Measurements from ENCODE around the gene GCLC.

GCLC gene

GRCh38 chr6:53544470-53545308 is at the start of gene GCLC:
GCLC (minus strand) TSS chr6:53545101; CDS start chr6:53544645, 456 bp downstream.
- Histone ChIP-seq H3K36me3 (ENCODE audit: control insufficient read depth, insufficient read depth, low read length) (no peaks in the 10 kb centered on the region), H3K27ac (peak within 1 kb of the TSS; percentile 71), H3K4me3 (ENCODE audit: low read depth, low read length) (peak within 1 kb of the TSS; percentile 61), H3K79me2 (peaks cover 5% of the 10 kb centered on the region), H3K27me3 (ENCODE audit: control insufficient read depth, insufficient read depth, low read length) (no peaks in the 10 kb centered on the region), H3K4me1 (peaks cover 10% of the 10 kb centered on the region), H3K4me2 (ENCODE audit: low read length) (peak within 1 kb of the TSS; percentile 69), H3K9ac (no peak within 1 kb of the TSS), H3K9me3 (ENCODE audit: control insufficient read depth, low read length) (no peaks in the 10 kb centered on the region), H2AFZ (peak within 1 kb of the TSS; percentile 80)
- TF ChIP-seq, protein P1, sequence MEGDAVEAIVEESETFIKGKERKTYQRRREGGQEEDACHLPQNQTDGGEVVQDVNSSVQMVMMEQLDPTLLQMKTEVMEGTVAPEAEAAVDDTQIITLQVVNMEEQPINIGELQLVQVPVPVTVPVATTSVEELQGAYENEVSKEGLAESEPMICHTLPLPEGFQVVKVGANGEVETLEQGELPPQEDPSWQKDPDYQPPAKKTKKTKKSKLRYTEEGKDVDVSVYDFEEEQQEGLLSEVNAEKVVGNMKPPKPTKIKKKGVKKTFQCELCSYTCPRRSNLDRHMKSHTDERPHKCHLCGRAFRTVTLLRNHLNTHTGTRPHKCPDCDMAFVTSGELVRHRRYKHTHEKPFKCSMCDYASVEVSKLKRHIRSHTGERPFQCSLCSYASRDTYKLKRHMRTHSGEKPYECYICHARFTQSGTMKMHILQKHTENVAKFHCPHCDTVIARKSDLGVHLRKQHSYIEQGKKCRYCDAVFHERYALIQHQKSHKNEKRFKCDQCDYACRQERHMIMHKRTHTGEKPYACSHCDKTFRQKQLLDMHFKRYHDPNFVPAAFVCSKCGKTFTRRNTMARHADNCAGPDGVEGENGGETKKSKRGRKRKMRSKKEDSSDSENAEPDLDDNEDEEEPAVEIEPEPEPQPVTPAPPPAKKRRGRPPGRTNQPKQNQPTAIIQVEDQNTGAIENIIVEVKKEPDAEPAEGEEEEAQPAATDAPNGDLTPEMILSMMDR (IDR thresholded peaks at IDR 0.05) = peak; percentile 66

DNA sequence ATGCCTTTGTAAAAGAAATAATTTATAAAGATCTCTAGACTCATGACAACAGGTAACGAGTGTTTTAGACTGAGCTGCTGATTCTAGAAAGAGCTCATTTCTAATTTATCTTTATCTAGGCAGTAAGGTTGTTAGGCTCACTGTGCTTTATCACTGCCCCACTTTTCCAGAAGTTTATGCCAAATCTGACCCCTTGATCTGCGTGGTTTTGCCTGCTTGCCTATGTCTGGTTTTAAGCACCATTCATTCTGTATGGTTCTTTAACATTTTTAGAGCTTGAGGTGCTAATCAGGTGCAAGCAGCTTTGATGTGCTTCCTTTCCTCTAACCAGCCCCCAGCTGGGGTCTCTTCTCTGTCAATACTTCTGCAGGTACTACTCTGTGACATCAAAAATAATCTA is 49.7 kb upstream of the GCLC start:
- H3K9ac ChIP-seq = no peak overlapping the region
- H3K27ac ChIP-seq = no peak overlapping the region
- no peak overlapping the region for H2AFZ ChIP-seq
- no peak overlapping the region for H3K4me2 ChIP-seq (ENCODE audit: low read length)
- no peaks in the 10 kb centered on the region for H3K4me1 ChIP-seq
- H3K27me3 ChIP-seq (ENCODE audit: control insufficient read depth, insufficient read depth, low read length) = no peaks in the 10 kb centered on the region
- no peaks in the 10 kb centered on the region for H3K79me2 ChIP-seq
- H3K4me3 ChIP-seq (ENCODE audit: low read depth, low read length) = no peak overlapping the region
- no peaks in the 10 kb centered on the region for H3K36me3 ChIP-seq (ENCODE audit: control insufficient read depth, insufficient read depth, low read length)
- no peaks in the 10 kb centered on the region for H3K9me3 ChIP-seq (ENCODE audit: control insufficient read depth, low read length)
- TF ChIP-seq, protein P1 (IDR thresholded peaks at IDR 0.05) = no peak

DNA sequence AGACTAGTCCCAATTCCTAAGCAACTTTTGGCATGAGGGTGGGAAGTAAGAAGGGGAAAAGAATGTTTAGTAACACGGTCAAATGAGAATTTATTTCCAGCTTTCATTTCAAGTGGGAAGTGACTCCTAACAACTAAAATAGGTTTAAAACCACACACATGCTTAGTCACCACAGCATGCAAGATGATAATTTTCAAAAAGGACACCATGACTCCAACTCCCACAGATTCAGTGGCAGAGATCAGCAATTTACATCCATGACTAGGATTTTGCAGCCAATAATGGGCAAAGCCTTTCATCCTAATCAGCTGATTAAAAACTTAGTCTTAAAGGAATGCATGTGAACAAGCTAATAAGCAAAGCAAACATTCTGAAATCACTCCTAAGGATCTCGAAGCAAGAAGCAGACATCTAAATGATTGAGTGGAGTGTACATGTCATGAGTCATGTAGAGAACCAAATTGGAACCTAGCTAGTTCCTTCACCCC is 48.1 kb upstream of the GCLC start:
- no peak overlapping the region for H3K4me2 ChIP-seq (ENCODE audit: low read length)
- H3K9me3 ChIP-seq (ENCODE audit: control insufficient read depth, low read length) = no peaks in the 10 kb centered on the region
- H3K4me3 ChIP-seq (ENCODE audit: low read depth, low read length) = no peak overlapping the region
- TF ChIP-seq, protein P1 (IDR thresholded peaks at IDR 0.05) = no peak
- H3K27ac ChIP-seq = no peak overlapping the region
- H2AFZ ChIP-seq = no peak overlapping the region
- H3K79me2 ChIP-seq = no peaks in the 10 kb centered on the region
- no peaks in the 10 kb centered on the region for H3K4me1 ChIP-seq
- H3K36me3 ChIP-seq (ENCODE audit: control insufficient read depth, insufficient read depth, low read length) = no peaks in the 10 kb centered on the region
- no peak overlapping the region for H3K9ac ChIP-seq
- H3K27me3 ChIP-seq (ENCODE audit: control insufficient read depth, insufficient read depth, low read length) = no peaks in the 10 kb centered on the region

DNA sequence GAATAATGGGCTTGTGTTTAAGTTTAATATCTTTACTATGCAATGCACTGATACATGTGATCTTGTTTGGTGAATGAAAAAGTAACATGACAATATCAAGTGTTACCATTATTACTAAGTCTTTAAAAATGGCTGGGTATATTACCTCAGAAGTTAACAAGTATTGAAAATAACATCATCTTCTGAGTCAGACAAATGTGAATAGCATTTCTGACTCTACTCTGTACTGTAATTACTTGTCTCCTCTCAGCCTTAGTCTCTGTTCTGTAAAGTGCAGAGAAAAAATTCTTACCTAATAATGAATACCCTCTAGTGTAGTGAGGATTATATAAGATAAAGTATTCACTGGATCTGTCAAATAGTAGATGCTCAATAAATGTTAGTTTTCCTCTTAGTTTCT is 47.0 kb upstream of the GCLC start:
- no peak overlapping the region for H2AFZ ChIP-seq
- no peaks in the 10 kb centered on the region for H3K79me2 ChIP-seq
- H3K4me1 ChIP-seq = no peaks in the 10 kb centered on the region
- no peak overlapping the region for H3K9ac ChIP-seq
- TF ChIP-seq, protein P1 (IDR thresholded peaks at IDR 0.05) = no peak
- no peaks in the 10 kb centered on the region for H3K27me3 ChIP-seq (ENCODE audit: control insufficient read depth, insufficient read depth, low read length)
- no peak overlapping the region for H3K27ac ChIP-seq
- no peaks in the 10 kb centered on the region for H3K9me3 ChIP-seq (ENCODE audit: control insufficient read depth, low read length)
- H3K4me2 ChIP-seq (ENCODE audit: low read length) = no peak overlapping the region
- no peak overlapping the region for H3K4me3 ChIP-seq (ENCODE audit: low read depth, low read length)
- H3K36me3 ChIP-seq (ENCODE audit: control insufficient read depth, insufficient read depth, low read length) = no peaks in the 10 kb centered on the region
